ENCODE measurements around the gene G6PD. TPM values are rescaled to one million over a fixed set of nuclear protein-coding genes. Genes with fewer than 3 reads are reported as not detected.

The G6PD gene
- total RNA-seq, 1 donor from 2014 or later: 62.8 TPM

DNA sequence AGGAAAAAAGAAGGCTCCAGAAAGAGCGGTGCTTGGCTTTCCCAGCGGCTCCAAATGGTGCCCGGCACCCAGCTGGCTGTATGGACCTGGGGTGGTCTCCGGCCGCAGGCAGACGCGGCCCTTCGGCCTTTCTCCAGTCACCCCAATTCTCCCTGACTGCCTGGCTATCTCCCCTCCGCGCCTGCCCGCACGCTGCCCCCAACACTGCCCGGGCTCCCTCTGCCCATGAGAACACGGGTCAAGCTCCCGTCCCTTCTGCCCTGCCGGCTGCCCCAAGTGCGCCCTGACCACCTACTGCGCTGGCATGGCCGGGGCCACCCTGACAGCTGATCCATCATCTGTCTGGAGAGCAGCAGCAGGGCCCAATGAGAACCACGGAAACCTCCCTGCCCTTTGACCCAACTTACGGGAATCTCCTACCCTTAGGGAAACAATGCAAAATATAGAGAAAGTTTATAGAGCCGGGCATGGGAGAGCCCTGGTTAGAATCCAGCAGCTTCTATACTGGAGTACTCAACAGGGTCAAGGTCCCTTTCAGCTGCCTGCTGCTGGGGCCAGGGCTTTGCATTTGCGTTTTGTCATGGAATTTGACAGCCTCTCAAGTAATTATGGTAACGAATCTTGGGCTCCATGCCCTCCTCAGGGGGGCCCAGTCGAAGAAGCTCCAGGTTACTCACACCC lies 29.4 kb downstream of the G6PD start:
- no peak overlapping the region for H3K4me3 Mint-ChIP-seq (ENCODE audit: unreplicated experiment)
- H3K4me1 Mint-ChIP-seq (ENCODE audit: low read depth, unreplicated experiment): peaks cover 5% of the 10 kb centered on the region
- Histone ChIP-seq H3K79me2 (ENCODE audit: insufficient read depth, low read length) (peaks cover 7% of the 10 kb centered on the region), H3K9me3 (ENCODE audit: insufficient read depth, low read depth, low read length) (no peaks in the 10 kb centered on the region), H3K27me3 (ENCODE audit: insufficient read depth, low read length) (no peaks in the 10 kb centered on the region), H4K20me1 (ENCODE audit: insufficient read depth, low read length) (no peaks in the 10 kb centered on the region), H3K27ac (ENCODE audit: low read depth, low read length) (peak overlapping the region; percentile 55), H2AFZ (ENCODE audit: low read depth, low read length) (no peak overlapping the region), H3K4me3 (ENCODE audit: insufficient read depth, low read depth, low read length) (no peak overlapping the region), H3K4me1 (ENCODE audit: insufficient read depth, low read length) (peaks cover 10% of the 10 kb centered on the region), H3K9ac (ENCODE audit: low read length) (peak overlapping the region; percentile 75), H3K4me2 (ENCODE audit: low read length) (peak overlapping the region; percentile 95), H3K36me3 (ENCODE audit: insufficient read depth, low read length) (no peaks in the 10 kb centered on the region)
- H3K27me3 Mint-ChIP-seq (ENCODE audit: low read depth, unreplicated experiment): no peaks in the 10 kb centered on the region
- H3K36me3 Mint-ChIP-seq (ENCODE audit: low read depth, unreplicated experiment): peaks cover 2% of the 10 kb centered on the region
- no peak for TF ChIP-seq EZH2 (IDR thresholded peaks at IDR 0.05; ENCODE audit: insufficient read depth, low read length)
- TF ChIP-seq, protein P1, sequence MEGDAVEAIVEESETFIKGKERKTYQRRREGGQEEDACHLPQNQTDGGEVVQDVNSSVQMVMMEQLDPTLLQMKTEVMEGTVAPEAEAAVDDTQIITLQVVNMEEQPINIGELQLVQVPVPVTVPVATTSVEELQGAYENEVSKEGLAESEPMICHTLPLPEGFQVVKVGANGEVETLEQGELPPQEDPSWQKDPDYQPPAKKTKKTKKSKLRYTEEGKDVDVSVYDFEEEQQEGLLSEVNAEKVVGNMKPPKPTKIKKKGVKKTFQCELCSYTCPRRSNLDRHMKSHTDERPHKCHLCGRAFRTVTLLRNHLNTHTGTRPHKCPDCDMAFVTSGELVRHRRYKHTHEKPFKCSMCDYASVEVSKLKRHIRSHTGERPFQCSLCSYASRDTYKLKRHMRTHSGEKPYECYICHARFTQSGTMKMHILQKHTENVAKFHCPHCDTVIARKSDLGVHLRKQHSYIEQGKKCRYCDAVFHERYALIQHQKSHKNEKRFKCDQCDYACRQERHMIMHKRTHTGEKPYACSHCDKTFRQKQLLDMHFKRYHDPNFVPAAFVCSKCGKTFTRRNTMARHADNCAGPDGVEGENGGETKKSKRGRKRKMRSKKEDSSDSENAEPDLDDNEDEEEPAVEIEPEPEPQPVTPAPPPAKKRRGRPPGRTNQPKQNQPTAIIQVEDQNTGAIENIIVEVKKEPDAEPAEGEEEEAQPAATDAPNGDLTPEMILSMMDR (IDR thresholded peaks at IDR 0.05; ENCODE audit: insufficient read depth, low read depth, low read length): no peak
- no peak overlapping the region for H3K27ac Mint-ChIP-seq (ENCODE audit: unreplicated experiment)
- no peak for FAIRE-seq
- H3K9me3 Mint-ChIP-seq (ENCODE audit: unreplicated experiment): no peaks in the 10 kb centered on the region
- no peak for DNase-seq (ENCODE audit: low read depth)

DNA sequence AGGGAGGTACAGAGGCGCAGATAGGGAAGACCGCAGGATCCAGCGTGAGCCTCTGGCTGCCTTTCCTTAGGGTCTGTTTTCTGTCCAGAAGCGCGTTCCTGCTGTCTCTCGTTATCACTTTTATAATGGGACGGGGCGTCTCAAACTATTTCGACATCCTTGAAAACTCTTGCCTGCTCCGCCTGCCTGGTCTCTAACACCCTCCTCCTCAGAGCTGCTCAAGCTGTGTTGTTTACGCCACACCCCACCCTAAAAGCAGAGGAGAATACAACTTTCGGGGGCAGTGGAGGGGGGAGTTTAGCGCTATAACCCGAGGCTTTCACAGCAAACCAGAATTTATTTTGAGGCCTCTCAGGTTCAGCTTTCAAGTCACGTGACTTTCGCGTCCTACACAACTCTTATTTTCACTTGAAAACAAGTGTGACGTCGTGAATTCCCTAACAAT lies 30.0 kb downstream of the G6PD start:
- DNase-seq (ENCODE audit: low read depth) (peak; percentile 42), FAIRE-seq (no peak)
- peak overlapping the region; percentile 87 for H3K27ac Mint-ChIP-seq (ENCODE audit: unreplicated experiment)

More for the DNA sequence above, 30.0 kb downstream of the G6PD start:
- no peaks in the 10 kb centered on the region for H3K9me3 ChIP-seq (ENCODE audit: insufficient read depth, low read depth, low read length)
- H3K4me1 ChIP-seq (ENCODE audit: insufficient read depth, low read length): peaks cover 10% of the 10 kb centered on the region
- no peaks in the 10 kb centered on the region for H4K20me1 ChIP-seq (ENCODE audit: insufficient read depth, low read length)
- H3K4me2 ChIP-seq (ENCODE audit: low read length): peak overlapping the region; percentile 95
- peak overlapping the region; percentile 64 for H3K4me3 ChIP-seq (ENCODE audit: insufficient read depth, low read depth, low read length)
- H3K36me3 ChIP-seq (ENCODE audit: insufficient read depth, low read length): no peaks in the 10 kb centered on the region
- peaks cover 5% of the 10 kb centered on the region for H3K4me1 Mint-ChIP-seq (ENCODE audit: low read depth, unreplicated experiment)
- peak overlapping the region; percentile 75 for H3K9ac ChIP-seq (ENCODE audit: low read length)
- H3K9me3 Mint-ChIP-seq (ENCODE audit: unreplicated experiment): no peaks in the 10 kb centered on the region
- peak overlapping the region; percentile 55 for H3K27ac ChIP-seq (ENCODE audit: low read depth, low read length)
- no peak for TF ChIP-seq EZH2 (IDR thresholded peaks at IDR 0.05; ENCODE audit: insufficient read depth, low read length)
- TF ChIP-seq, protein P1 (IDR thresholded peaks at IDR 0.05; ENCODE audit: insufficient read depth, low read depth, low read length): no peak
- no peaks in the 10 kb centered on the region for H3K27me3 Mint-ChIP-seq (ENCODE audit: low read depth, unreplicated experiment)
- H2AFZ ChIP-seq (ENCODE audit: low read depth, low read length): peak overlapping the region; percentile 86
- peaks cover 7% of the 10 kb centered on the region for H3K79me2 ChIP-seq (ENCODE audit: insufficient read depth, low read length)
- H3K36me3 Mint-ChIP-seq (ENCODE audit: low read depth, unreplicated experiment): peaks cover 2% of the 10 kb centered on the region
- peak overlapping the region; percentile 74 for H3K4me3 Mint-ChIP-seq (ENCODE audit: unreplicated experiment)
- no peaks in the 10 kb centered on the region for H3K27me3 ChIP-seq (ENCODE audit: insufficient read depth, low read length)
